ENCODE results near the gene SCIN.

The SCIN gene

DNA sequence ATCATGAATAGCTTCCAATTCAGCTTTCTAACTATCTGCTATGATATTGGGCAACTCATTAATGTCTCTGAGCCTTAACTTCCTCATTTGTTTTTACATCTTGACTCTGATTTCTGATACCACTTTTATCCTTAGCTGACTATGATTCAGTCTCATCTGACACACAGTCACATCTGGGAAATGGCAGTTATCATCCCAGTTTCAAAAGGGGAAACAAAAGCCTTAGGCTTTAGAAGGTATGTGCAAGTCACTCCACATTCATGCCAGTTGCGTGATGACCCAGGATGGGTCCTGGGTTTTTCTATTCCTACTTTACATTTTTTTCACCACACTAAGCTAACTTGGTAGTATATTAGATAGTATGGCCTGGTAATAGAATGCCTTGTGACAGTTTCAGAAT, 12.7 kb downstream of the SCIN start:
- no peak overlapping the region for H3K4me3 ChIP-seq (ENCODE audit: low read length)
- no peak for TF ChIP-seq ZNF274 (IDR thresholded peaks at IDR 0.05; ENCODE audit: low read depth, low read length)

DNA sequence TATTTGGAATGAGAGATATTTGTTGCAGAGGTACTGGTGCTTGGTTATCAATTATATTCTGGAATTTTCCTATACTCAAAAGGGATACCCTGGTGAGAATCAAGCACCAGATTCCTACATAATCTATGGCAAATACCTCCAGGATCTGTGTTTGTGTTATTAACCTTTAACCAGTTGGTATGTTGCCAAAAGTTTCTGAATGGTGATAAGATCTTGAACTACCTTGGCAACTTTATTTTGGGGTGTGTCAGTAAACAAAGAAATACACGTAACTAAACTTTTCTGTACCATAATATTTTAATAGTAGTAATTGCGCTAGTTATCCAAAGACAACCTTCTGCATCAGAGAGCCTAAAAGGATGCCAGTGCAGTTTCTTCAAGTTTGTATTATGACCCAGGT, 13.4 kb downstream of the SCIN start:
- no peak for TF ChIP-seq ZNF274 (IDR thresholded peaks at IDR 0.05; ENCODE audit: low read depth, low read length)
- no peak overlapping the region for H3K4me3 ChIP-seq (ENCODE audit: low read length)

DNA sequence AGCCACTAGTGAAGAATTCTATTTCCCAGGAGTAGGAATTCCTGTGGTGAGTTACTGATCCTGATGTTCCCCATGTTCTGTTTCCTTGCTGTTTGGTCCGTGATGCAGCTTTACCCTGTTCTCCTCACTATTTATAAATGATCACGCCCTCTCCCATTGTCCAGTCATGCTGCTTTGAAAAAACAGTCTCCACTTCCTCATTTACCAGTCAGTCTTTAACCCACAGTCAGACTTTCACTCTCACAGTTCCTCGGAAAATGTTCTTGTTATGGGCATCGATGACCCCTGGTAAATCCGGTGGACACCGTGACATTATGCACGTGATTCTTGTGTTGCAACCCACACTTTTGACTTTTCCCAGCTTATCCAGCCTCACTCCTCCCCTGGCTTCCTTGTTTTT, 14.4 kb downstream of the SCIN start:
- no peak overlapping the region for H3K4me3 ChIP-seq (ENCODE audit: low read length)
- no peak for TF ChIP-seq ZNF274 (IDR thresholded peaks at IDR 0.05; ENCODE audit: low read depth, low read length)

DNA sequence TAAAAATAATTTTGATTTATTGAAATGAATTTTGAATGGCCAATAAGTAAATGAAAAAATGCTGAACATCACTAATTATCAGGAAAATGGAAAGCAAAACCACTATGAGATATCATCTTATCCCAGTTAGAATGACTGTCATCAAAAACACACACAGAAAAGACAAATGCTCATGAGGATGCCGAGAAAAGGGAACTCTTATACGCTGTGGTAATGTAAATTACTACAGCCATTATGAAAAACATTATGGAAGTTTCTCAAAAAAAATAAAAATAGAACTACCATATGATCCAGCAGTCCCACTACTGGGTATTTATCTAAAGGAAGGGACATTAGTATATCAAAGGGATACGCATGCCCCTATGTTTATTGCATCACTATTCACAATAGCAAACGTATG, 15.8 kb downstream of the SCIN start:
- H3K4me3 ChIP-seq (ENCODE audit: low read length) = no peak overlapping the region
- TF ChIP-seq ZNF274 (IDR thresholded peaks at IDR 0.05; ENCODE audit: low read depth, low read length) = no peak

DNA sequence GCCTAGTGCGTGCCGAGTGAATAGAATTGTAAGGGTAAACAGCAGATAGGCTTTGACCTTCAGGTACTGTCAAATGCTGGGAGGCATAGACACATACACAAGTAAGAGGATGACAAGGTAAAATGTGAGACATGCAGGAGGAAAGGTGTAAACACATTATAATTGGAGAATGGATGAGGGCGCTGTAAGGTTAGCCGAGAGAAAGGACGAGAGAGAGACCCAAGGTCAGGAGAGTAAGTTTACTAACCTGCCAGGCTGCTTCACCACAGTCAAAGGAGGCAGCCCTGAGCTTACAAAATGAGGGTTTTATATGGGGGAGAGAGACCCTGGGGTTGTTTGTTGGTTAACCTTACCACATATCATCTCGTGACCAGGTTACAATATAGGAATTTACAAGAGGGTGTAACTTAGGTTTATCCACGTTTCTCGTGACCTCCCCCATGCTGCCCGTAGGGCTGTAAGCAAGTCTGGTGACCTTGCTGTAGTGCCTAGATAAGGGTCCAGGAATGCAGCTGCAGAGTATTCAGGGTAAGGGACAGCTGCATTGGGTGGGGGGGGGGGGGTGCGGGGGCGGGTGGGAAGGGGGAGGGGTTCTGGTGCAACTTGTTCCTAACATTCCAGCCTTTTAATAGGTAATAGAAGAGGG, 17.9 kb downstream of the SCIN start:
- H3K4me3 ChIP-seq (ENCODE audit: low read length) = no peak overlapping the region
- no peak for TF ChIP-seq ZNF274 (IDR thresholded peaks at IDR 0.05; ENCODE audit: low read depth, low read length)

DNA sequence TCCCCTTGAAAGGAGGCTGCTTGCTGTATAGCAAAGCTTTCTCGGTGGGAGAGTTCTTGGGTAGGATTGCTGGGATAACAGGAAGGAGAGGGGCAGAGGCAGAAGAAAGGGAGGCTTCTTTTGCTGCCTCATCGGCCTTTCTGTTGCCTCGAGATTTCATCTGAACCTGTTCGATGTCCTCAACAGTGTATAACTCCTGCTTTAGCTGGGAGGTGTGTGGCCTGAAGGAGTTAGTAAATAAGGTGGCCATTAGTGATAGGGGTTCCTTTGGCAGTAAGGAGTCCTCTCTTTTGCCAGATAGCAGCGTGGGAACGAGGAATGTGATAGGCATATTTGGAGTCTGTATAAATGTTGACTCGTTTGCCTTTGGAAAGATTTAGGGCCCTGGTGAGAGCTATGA, 20.0 kb downstream of the SCIN start:
- H3K4me3 ChIP-seq (ENCODE audit: low read length) = no peak overlapping the region
- TF ChIP-seq ZNF274 (IDR thresholded peaks at IDR 0.05; ENCODE audit: low read depth, low read length) = no peak

DNA sequence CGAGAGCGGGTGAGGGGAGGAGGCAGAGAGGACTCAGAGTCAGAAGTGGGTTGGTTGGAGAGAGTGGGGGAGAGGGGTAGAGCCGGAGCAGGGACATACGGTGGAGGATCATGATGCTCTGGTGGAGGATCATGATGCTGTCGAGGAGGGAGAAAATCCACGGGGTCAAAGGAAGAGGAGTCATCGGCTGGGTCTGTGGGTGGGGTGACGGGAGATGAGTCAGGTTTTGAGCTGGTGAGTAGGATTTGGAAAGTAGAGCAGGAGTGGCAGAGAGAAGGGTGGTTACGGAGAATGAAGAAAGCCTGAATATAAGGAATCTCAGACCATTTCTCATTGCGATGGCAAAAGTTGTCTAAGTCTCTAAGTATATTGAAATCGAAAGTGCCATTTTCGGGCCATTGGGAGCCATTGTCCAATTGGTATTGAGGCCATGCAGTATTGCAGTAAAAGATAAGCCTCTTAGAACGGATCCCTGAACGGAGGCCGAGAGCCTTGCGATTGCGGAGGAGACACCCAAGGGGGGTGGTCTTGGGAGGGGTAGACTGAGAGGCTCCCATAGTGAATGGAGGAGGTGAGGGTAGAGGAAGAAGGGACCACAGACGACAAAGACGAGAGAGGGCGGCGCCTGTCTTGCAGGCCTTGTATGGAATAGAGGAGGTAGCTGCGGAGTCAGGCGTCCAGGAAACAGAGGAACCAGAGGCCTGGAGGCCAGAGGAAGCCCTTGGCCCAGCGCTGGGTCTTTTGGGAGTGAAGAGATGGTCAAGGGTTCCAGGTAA, 23.8 kb downstream of the SCIN start:
- no peak for TF ChIP-seq ZNF274 (IDR thresholded peaks at IDR 0.05; ENCODE audit: low read depth, low read length)
- H3K4me3 ChIP-seq (ENCODE audit: low read length) = no peak overlapping the region

DNA sequence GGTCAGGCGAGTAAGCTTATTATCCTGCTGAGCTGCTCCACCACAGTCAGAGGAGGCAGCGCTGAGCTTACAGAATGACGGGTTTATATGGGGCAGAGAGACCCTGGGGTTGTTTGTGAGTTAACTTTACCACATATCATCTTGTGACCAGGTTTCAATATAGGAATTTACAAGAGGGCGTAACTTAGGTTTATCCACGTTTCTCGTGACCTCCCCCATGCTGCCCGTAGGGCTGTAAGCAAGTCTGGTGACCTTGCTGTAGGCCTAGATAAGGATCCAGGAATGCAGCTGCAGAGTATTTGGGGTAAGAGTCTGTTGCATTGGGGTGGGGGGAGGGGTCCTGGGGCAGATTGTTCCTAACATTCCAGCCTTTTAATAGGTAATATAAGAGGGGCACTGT, 24.6 kb downstream of the SCIN start:
- TF ChIP-seq ZNF274 (IDR thresholded peaks at IDR 0.05; ENCODE audit: low read depth, low read length) = no peak

DNA sequence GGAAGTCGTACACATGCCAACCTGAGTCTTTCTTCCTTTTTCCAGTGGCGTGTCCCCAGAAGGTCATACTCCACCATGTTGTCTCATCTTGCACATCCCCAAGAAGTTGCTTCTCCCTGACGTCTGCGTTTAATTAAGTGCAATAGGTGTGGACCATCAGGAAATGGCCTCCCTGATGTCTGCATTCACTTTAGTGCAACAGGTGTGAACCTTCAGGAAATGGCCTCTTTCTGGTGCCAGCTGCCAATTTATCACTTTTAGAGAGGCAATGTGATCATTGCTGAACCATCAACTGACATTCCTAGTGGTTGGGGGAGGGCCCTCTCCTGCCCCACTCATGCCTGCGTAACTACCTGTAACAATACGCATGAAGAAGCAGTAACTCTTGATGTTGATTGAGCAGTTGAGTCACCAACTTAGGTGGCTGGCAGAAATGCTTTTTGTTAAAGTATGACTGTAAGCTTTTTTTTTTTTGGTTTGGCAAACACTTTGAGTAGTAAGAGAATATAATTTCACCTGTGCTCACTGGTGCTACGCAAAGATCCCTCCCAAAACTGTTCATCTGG, 25.8 kb downstream of the SCIN start:
- no peak overlapping the region for H3K4me3 ChIP-seq (ENCODE audit: low read length)
- no peak for TF ChIP-seq ZNF274 (IDR thresholded peaks at IDR 0.05; ENCODE audit: low read depth, low read length)

More for the DNA sequence above, 24.6 kb downstream of the SCIN start:
- H3K4me3 ChIP-seq (ENCODE audit: low read length) = no peak overlapping the region

DNA sequence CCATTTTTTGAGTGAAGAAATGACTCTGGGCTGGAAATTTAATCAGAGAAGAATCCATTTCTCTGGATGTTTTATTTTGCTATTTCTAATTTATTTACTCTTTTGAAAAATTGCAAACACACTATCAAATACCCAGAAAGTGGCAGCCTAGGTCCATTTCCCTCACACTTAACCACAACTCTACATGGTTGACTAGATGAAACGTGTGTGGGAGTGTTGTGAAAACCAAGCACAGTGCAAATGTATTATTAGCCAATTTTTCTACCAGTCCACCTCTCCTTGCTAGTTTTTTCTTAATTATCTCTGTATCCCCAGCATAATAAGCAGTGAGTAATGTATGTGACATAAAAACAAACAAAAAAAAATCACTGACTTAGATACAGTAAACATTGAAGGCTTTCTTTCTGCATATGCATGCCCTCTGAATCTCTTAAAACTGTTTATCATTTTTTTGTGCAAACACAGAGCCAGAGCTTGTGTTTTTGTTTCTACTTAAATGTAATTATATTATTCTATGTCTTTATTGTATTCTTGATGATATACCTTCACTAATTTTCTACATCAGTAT, 30.9 kb downstream of the SCIN start:
- TF ChIP-seq ZNF274 (IDR thresholded peaks at IDR 0.05; ENCODE audit: low read depth, low read length) = no peak
- no peak overlapping the region for H3K4me3 ChIP-seq (ENCODE audit: low read length)

DNA sequence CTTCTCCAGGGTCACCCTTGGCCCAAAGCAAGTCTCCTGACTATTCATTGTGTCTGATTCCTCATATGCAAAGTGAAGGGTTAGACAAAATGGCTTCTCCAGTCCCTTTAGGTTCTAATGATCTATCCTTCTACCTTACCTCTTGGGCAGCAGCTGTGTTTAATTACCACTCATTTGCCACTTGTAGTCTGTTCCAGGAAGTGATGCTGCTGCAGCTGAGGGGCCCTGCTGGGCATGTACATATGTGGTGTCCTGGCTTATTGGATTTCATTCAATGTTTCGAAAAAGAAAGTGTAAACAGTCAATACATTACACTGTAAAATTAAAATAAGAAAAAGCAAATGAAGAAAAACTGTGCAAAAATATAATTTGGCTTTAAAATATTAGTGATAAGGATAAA, 36.6 kb downstream of the SCIN start:
- TF ChIP-seq ZNF274 (IDR thresholded peaks at IDR 0.05; ENCODE audit: low read depth, low read length) = no peak
- no peak overlapping the region for H3K4me3 ChIP-seq (ENCODE audit: low read length)

DNA sequence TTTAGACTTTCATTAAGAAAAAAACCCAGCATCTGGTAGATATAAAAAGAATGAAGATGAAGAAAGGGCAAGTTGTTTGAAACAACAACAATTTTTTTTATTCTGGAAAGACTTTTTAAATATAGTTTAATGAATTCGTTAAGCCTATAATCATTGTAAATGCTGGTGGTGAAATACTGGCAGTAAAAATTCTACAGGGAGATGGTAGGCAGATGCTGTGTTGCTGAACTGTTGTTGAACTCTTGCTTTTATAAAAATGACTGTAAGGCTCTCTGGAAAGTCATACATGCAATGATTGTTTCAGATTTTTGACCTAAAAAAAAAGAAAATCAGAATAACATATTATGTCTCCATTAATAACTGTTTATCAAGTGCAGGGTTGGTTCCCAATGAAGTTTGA, 39.0 kb downstream of the SCIN start:
- no peak for TF ChIP-seq ZNF274 (IDR thresholded peaks at IDR 0.05; ENCODE audit: low read depth, low read length)
- H3K4me3 ChIP-seq (ENCODE audit: low read length) = no peak overlapping the region

DNA sequence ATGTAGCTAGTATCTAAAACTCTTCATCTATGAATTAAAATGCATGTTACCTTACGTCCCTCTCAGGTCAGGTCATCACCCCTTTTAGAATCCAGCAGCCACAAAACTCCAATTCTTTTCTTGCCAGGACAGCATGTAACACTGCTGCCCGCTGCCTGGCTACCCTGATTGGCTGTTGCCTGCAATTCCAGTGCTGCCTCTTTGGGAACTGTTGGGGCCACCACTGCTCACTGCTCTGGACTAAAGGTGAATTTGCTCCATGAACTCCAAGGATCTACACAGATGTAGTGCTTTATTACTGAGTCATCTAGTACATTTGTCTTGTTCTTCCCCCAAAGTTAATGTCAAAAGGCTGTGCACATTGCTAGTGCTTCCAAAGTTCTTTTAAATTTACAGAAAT, 40.4 kb downstream of the SCIN start:
- no peak for TF ChIP-seq ZNF274 (IDR thresholded peaks at IDR 0.05; ENCODE audit: low read depth, low read length)
- H3K4me3 ChIP-seq (ENCODE audit: low read length) = no peak overlapping the region

DNA sequence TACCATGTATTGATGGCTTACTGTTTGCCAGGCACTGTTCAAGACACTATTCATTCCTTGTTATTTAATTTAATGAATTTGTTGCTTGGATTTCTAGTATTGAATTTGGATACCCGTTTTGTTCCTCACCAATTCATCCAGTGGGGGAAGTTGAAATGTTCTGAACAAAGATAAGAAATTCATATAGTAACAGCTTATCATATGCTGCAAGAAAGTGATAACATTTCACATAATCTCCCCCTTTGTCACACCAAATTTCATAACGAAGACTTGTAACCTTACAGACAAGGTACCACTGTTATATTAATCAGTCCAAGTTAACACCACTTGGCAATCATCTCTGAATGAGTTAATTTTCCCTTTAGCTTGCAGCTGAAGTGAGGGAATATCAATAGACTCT, 42.1 kb downstream of the SCIN start:
- no peak for TF ChIP-seq ZNF274 (IDR thresholded peaks at IDR 0.05; ENCODE audit: low read depth, low read length)
- no peak overlapping the region for H3K4me3 ChIP-seq (ENCODE audit: low read length)

Data from GM08714 (cell line).